HG03280 (cell line): ENCODE measurements around the gene KRT84.
"Not testable (repeated sequence)": the region's sequence is repeated elsewhere in the genome, so short reads cannot be mapped to it uniquely, and the experiment has no call there.

Experiments
- ATAC-seq: cut with Tn5 transposase; IDR thresholded peaks from one replicate; pipeline ENCODE4 v1.9.1; 2021; ENCODE audit warnings: mild to moderate bottlenecking, moderate library complexity; ENCODE audit not compliant: unreplicated experiment

The KRT84 gene

GRCh38 chr12:52346593-52346992, 38.9 kb downstream of the KRT84 start:
- ATAC-seq: no peak

- not testable (repeated sequence) for ATAC-seq
Measured at GRCh38 chr12:52345041-52345440, 40.4 kb downstream of the KRT84 start.

- ATAC-seq: no peak
Measured at GRCh38 chr12:52344111-52344510, 41.3 kb downstream of the KRT84 start.

- ATAC-seq: no peak
Measured at GRCh38 chr12:52343550-52343949, 41.9 kb downstream of the KRT84 start.

- ATAC-seq: no peak
Measured at GRCh38 chr12:52342781-52343490, 42.5 kb downstream of the KRT84 start.

- no peak for ATAC-seq
Measured at GRCh38 chr12:52341066-52341580, 44.3 kb downstream of the KRT84 start.

- no peak for ATAC-seq
Measured at GRCh38 chr12:52338241-52338960, 47.1 kb downstream of the KRT84 start.

GRCh38 chr12:52337054-52337453, 48.4 kb downstream of the KRT84 start:
- ATAC-seq: no peak

GRCh38 chr12:52336641-52337040, 48.8 kb downstream of the KRT84 start:
- no peak for ATAC-seq

GRCh38 chr12:52335598-52336262, 49.7 kb downstream of the KRT84 start:
- no peak for ATAC-seq

GRCh38 chr12:52334185-52334584, 51.3 kb downstream of the KRT84 start:
- no peak for ATAC-seq

GRCh38 chr12:52333321-52333720, 52.1 kb downstream of the KRT84 start:
- ATAC-seq: no peak

GRCh38 chr12:52332381-52332780, 53.1 kb downstream of the KRT84 start:
- no peak for ATAC-seq

- ATAC-seq: no peak
Measured at GRCh38 chr12:52331833-52332232, 53.6 kb downstream of the KRT84 start.

GRCh38 chr12:52331039-52331438, 54.4 kb downstream of the KRT84 start:
- ATAC-seq: no peak

GRCh38 chr12:52327830-52328500, 57.5 kb downstream of the KRT84 start:
- ATAC-seq: no peak
